Epithelial cell of prostate (primary cell): ENCODE measurements around the gene KRTAP4-1.
"Not testable (repeated sequence)": the region's sequence is repeated elsewhere in the genome, so short reads cannot be mapped to it uniquely, and the experiment has no call there.

ENCODE experiments used
- DNase-seq: peaks from one replicate; pipeline ENCODE4 v3.0.0-alpha.2; 2011; ENCODE audit warnings: low read depth, low spot score
- H3K27ac ChIP-seq: fragments of 450-650 bp; 2 replicates; pipeline ENCODE4 v1.5.1; 2017; ENCODE audit warnings: mild to moderate bottlenecking

The KRTAP4-1 gene

GRCh38 chr17:41176744-41177387, 7.8 kb downstream of the KRTAP4-1 start:
- no peak for DNase-seq
- no peak overlapping the region for H3K27ac ChIP-seq

DNA sequence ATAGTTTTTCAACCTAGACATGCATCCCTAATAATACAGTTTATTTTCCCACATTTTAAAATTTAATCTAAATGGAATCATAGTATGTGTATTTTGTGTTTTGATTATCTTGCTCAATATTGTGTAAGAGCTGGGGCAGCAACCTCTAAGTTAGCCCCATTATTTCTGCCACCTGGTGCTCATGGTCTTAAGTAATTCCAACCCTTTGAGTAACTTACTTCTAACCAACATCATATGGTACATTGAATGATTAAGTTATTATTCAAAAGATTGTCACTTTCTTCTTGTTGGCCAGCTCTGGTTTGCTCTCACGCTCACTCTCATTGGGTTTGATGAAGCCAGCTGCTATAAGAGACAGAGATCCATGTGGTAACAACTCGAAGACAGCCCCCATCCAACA, 12.8 kb downstream of the KRTAP4-1 start:
- DNase-seq = no peak
- H3K27ac ChIP-seq = no peak overlapping the region

DNA sequence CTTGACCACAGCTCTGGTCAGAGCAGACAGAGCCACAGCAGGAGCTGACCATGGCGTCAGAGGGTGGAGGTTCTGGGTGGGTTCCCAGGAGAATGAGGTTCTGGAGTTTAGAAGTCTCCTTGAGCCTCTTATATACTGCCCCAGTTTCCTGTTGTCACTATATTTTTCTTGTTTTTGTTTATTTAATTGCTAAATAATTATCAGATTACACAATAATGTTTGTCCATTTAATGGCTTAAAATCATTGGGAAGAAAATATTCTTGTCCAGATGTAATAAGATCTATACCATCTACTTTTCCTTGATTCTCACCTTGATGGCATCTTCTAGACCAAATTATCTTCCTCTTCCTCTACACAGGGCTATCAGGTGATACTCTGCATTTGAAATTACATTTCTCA, 16.6 kb downstream of the KRTAP4-1 start, which contains the start of gene KRTAP4-3:
Gene KRTAP4-3, minus strand, starts transcription at position 101 of the 400 bp plus-strand sequence. Its CDS starts 49 bp downstream, at position 52.
- no peak within 1 kb of the TSS for H3K27ac ChIP-seq
- no peak for DNase-seq

GRCh38 chr17:41167561-41167960, 17.1 kb downstream of the KRTAP4-1 start:
- no peak overlapping the region for H3K27ac ChIP-seq
- no peak for DNase-seq

DNA sequence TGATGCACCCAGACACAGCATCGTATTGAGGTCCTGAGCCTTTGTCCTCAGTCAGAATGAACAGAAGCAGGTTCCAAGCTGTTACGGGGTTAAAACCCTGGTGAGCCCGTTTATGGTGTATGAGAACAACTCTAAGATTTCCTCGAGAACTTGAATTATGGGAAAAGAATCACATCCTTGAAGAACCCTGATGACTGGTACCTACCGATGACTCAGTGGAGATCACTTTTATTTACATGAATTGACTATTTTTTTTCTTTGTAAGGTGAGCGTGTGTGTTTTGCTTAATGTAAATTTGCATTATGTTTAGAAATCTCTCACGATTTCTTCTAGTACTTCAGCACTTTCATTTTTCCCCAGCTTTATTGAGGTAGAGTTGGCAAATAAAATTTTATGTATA, 20.9 kb downstream of the KRTAP4-1 start:
- no peak for DNase-seq
- no peak overlapping the region for H3K27ac ChIP-seq

DNA sequence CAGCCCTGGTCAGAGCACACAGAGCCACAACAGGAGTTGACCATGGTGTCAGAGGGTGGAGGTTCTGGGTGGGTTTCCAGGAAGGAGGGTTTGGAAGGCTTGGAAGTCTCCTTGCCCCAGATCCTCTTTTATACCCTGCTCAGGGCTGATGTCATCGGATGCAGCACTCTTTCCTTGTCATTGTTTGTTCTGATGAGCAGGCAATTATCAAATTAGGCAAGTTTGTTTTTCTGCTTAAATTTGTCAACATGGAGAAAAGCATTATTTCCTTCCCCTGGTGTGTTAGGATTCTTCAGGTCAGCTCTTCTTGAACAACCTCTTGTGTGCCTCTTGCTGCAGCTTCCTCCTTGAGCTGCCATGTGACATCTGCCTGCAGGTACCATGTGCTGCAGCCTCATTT, 24.1 kb downstream of the KRTAP4-1 start, which contains the start of gene KRTAP4-4:
Gene KRTAP4-4, minus strand, starts transcription at position 101 of the 400 bp plus-strand sequence. Its CDS starts 57 bp downstream, at position 44.
- no peak within 1 kb of the TSS for H3K27ac ChIP-seq
- DNase-seq = no peak

GRCh38 chr17:41160190-41160589, 24.5 kb downstream of the KRTAP4-1 start:
- not testable (repeated sequence) for H3K27ac ChIP-seq, DNase-seq

- no peak for DNase-seq
- no peak overlapping the region for H3K27ac ChIP-seq
Observed at GRCh38 chr17:41153856-41154255, 30.9 kb downstream of the KRTAP4-1 start.

GRCh38 chr17:41151525-41151924, 33.2 kb downstream of the KRTAP4-1 start:
- no peak for DNase-seq
- no peak overlapping the region for H3K27ac ChIP-seq

GRCh38 chr17:41150026-41150425, 34.7 kb downstream of the KRTAP4-1 start:
- no peak for DNase-seq
- no peak overlapping the region for H3K27ac ChIP-seq

- no peak for DNase-seq
- no peak within 1 kb of the TSS for H3K27ac ChIP-seq
Observed at GRCh38 chr17:41149652-41149985, 35.1 kb downstream of the KRTAP4-1 start, which contains the start of gene KRTAP4-5. Gene KRTAP4-5, minus strand, starts transcription at chr17:41149825. Its CDS starts 58 bp downstream, at chr17:41149767.

DNA sequence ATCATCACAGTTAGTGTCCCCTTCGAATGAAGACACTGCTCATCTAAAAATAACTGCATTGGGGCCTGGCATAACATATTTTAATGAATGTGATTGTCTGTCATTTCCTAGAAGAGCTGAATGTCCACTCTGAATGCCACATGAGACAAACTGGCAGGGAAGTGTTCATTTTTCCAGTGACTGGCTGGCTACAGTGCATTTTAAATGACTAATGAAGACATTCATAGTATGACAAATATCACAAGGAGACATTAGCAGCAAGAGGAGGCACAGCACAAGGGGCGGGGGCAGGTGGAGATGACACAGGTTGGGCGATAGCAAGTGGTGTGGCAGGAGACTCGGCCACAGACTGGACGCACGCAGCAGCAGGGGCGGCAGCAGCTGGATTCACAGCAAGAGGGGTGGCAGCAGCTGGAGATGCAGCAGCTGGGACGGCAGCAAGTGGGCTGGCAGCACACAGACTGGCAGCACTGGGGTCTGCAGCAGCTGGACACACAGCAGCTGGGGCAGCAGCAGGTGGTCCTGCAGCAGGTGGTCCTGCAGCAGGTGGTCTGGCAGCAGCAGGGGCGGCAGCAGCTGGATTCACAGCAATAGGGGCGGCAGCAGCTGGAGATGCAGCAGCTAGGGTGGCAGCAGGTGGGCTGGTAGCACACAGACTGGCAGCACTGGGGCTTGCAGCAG, 35.6 kb downstream of the KRTAP4-1 start:
- not testable (repeated sequence) for DNase-seq, H3K27ac ChIP-seq

- DNase-seq = no peak
- H3K27ac ChIP-seq = no peak overlapping the region
Observed at GRCh38 chr17:41147531-41148204, 37.0 kb downstream of the KRTAP4-1 start.

DNA sequence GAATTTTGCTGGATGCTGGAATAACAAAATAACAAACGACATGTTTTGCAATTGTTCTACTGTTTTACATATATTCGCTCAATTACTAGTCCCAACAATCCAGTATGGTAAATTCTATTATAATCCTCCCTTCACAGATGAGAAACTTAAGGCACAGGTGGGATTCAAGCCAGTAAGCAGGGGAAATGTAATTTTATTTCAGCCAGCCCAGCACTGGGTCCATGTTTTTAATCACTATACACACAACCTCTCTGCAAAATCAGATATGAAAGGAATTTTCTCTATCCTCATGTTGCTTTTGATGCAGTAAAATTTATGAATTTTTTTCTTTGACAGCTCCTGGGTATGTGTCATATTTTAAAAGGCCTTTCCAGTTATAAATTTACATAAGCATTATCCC, 39.5 kb downstream of the KRTAP4-1 start:
- no peak overlapping the region for H3K27ac ChIP-seq
- no peak for DNase-seq

DNA sequence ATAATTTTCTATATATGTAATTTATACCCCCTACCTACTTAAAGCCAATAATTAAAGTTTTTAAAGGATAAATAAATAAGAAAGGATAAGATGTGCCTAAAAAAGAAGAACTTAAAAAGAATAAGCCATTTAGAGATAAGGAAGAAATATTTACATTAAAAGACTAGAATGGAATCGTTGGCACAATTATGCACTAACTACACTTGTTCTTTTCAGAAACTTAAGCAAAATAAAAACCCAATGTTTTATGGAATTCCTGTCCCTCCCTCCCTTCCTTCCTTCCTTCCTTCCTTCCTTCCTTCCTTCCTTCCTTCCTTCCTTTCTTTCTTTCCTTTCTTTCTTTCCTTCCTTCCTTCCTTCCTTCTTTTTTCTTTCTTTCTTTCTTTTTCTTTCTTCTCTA, 39.9 kb downstream of the KRTAP4-1 start:
- H3K27ac ChIP-seq = no peak overlapping the region
- no peak for DNase-seq

DNA sequence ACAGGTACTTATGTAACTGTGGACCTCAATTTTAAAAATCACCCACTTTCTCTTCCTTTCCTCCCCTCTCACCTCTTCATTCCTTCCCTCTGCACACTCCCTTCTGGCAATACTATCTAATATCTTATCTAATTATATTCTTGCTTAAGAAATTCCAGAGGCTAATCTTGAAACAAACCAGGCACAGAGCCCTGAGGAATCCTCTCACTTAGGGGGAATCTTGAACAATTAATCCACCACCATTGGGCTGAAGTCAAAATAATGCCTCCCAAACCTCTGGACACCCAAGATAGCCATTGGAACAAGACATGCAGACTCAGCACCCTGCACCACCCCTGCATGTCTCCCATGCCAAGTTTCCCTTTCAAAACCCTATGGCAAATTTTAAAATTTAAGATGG, 43.4 kb downstream of the KRTAP4-1 start:
- peak overlapping the region; percentile 55 for H3K27ac ChIP-seq
- DNase-seq = no peak

DNA sequence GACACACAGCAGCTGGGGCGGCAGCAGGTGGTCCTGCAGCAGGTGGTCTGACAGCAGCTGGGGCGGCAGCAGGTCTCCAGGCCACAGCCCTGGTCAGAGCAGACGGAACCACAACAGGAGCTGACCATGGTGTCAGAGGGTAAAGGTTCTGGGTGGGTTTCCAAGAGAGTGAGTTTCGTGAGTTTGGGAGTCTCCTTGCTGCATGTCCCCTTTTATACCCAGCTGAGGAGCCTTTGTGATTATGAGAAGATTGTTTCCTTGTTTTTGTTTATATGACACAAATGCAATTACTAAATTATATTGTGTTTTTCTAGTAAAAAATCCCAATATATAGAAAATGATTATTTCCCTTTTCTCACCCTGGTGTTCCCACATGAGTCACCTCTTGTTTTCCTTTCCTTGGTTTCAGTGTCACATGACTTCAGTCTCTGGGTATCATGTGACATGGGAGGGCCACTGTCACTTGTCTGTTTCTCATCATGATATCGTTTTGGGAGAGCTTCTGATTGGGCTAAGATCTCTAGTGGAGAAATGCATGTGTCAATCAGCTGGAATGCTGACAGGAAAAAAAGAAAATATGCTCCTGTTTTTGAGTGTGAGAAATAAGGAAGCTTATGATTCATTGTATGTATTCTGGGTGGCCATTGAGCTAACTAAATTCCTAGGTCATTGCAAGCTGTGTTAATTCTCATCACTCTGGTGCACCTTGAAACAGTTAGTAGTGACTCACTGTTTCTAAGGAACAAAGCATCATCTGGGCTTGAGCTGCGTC, 44.2 kb downstream of the KRTAP4-1 start, which contains the start of gene KRTAP4-6:
Gene KRTAP4-6, minus strand, starts transcription at position 185 of the 772 bp plus-strand sequence. Its CDS starts 57 bp downstream, at position 128.
- H3K27ac ChIP-seq = peak within 1 kb of the TSS; percentile 55
- DNase-seq = peak; percentile 95

DNA sequence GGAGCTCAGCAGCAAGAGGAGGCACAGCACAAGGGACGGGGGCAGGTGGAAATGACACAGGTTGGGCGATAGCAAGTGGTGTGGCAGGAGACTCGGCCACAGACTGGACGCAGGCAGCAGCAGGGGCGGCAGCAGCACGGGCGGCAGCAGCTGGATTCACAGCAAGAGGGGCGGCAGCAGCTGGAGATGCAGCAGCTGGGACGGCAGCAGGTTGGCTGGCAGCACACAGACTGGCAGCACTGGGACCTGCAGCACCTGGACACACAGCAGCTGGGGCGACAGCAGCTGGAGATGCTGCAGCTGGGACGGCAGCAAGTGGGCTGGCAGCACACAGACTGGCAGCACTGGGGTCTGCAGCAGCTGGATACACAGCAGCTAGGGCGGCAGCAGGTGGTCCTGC, 44.8 kb downstream of the KRTAP4-1 start:
- peak overlapping the region; percentile 55 for H3K27ac ChIP-seq

More for the DNA sequence above, 44.8 kb downstream of the KRTAP4-1 start:
- not testable (repeated sequence) for DNase-seq
